AG04449 (cell line): ENCODE measurements around the gene CFAP221.

Experiments used
- CTCF ChIA-PET: fragments of 350-600 bp; formaldehyde crosslinking; extraction: SDS; loops from one replicate; lab custom pipeline; 2021; ENCODE audit warnings: antibody characterized with exemption; lab: Yijun Ruan, JAX
- POLR2A ChIA-PET: fragments of 400-600, 350-600 bp; formaldehyde crosslinking; extraction: SDS; loops from one replicate; lab custom pipeline; 2020; ENCODE audit warnings: antibody characterized with exemption, inconsistent platforms; lab: Yijun Ruan, JAX
- DNase-seq: peaks from one replicate; pipeline ENCODE4 v3.0.0-alpha.2; 2010; ENCODE audit warnings: low read depth, low spot score
- H3K4me3 ChIP-seq: 2 replicates; pipeline ENCODE4 v1.5.1; 2011; ENCODE audit warnings: low read depth, mild to moderate bottlenecking, control low read depth, low read length
- TF ChIP-seq, protein P1 (sequence below): IDR thresholded peaks from one replicate; pipeline ENCODE4 v1.5.1; 2011; ENCODE audit warnings: mild to moderate bottlenecking, moderate library complexity, low read length, control low read depth, inconsistent platforms; ENCODE audit not compliant: insufficient read depth; ENCODE audit errors: missing control alignments

Gene CFAP221

DNA sequence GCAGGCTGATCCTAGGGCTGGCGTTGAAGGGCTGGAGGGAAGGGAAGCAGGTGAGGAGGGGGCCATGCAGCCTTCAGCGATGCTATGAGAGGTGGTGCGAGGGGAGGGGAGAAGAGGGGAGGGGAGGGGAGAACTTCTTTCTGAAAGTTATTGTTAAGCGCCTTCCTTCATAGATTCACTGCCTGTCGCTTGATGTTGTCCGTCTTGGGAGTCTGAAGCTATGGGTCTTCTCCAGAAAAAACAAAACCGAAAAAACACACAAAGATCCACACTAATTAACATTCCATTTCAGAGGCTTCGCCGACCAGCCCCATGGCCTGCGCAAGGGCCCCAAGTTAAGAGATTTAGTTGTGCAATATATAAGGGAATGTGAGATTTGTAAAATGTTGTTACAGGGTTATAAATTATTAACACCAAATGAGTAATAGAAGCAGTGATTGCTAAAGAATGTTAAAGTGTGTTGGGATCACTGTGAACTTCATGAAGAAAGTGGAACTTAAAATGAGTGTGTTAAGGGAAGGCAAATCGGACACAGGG, 758 bp downstream of the CFAP221 start:
- peak overlapping the region; percentile 59 for H3K4me3 ChIP-seq
- ChIA-PET CTCF (no interaction called here), POLR2A (no interaction called here)
- TF ChIP-seq, protein P1, sequence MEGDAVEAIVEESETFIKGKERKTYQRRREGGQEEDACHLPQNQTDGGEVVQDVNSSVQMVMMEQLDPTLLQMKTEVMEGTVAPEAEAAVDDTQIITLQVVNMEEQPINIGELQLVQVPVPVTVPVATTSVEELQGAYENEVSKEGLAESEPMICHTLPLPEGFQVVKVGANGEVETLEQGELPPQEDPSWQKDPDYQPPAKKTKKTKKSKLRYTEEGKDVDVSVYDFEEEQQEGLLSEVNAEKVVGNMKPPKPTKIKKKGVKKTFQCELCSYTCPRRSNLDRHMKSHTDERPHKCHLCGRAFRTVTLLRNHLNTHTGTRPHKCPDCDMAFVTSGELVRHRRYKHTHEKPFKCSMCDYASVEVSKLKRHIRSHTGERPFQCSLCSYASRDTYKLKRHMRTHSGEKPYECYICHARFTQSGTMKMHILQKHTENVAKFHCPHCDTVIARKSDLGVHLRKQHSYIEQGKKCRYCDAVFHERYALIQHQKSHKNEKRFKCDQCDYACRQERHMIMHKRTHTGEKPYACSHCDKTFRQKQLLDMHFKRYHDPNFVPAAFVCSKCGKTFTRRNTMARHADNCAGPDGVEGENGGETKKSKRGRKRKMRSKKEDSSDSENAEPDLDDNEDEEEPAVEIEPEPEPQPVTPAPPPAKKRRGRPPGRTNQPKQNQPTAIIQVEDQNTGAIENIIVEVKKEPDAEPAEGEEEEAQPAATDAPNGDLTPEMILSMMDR = no peak
- DNase-seq = peak; percentile 3

DNA sequence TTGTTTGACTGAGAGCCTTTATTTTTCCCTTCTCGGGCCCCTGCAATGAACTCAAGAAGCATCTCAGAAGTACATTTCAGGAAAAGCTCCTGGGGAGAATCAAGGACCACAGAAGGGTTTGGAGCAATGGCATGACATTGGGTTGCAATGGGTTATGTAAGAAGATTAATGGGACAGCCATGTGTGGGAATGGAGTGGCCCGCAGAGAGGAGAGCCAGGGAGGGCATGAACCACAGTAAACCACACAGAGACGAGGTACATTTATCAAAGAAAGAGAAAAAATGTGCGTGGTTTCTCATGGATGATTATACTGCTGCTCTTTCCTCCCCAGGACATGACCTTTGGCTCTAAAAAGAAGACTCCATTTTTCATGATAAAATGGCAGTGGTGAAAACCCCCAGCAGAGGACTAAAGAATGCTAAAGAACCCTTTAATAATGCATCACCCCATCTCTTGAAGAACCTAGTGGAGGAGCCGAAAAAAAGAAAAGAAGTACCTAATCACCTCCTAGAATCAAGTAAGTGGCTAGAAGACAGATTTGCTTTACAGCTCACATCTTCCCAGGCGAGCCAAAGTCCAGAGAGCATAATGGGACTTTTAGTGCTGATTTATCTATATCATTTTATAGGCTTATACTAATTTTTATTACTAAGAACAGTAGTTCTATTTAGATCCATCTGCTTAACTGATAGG, 1.7 kb downstream of the CFAP221 start:
- CTCF ChIA-PET = no interaction called here
- POLR2A ChIA-PET = no interaction called here
- TF ChIP-seq, protein P1 = no peak
- no peak overlapping the region for H3K4me3 ChIP-seq
- no peak for DNase-seq

DNA sequence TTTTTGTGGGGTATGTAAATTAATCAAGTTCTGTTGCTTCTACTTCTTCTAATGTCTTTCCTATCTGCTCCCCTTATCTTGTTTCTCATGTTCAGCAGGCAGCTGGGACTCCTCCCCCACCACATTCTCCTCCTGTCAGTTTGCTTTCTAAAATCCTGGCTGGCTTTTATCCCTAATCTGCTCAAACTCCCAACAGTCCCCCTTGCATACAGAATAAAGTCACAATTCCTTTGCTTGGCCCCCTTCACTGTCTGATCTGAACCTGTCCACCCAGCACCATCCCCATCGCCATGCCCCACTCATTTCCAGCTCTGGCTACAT, 2.2 kb downstream of the CFAP221 start:
- ChIA-PET CTCF (no interaction called here), POLR2A (no interaction called here)
- no peak overlapping the region for H3K4me3 ChIP-seq
- DNase-seq = no peak
- TF ChIP-seq, protein P1 = no peak

DNA sequence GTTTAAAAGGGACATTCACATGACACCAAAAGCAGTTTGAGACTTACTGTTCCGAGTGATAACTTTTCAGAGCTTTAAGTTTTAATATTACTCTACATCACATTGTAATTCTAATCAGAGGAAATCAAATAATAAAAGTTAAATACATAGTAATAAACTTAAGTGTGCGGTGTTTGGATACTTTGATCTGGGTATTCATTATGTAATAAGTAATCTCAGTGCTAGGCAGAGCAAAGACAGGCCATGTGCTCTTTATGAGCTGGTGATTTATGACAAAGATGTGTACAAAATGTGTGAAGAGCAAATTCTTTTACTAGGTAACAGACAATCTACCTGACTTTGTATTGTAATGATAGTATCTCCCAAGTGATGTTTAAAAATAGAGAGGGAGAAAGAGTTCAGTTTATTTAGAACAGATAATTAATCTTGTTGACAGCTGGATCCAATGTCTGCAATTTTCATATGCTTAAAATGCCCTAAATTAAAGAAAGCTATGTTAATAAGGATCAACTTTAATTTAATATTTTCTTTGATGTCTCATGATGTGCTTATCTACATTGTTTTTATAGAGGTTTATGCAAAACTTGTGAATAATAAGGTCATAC, 4.4 kb downstream of the CFAP221 start:
- no peak for DNase-seq
- TF ChIP-seq, protein P1 = no peak
- ChIA-PET POLR2A (no interaction called here), CTCF (interaction anchor here (0.7 to 1.0 kb wide), 2 partner anchors 31 to 72 kb away, joined by 3 to 4 read pairs; no protein-coding TSS in a partner anchor)
- H3K4me3 ChIP-seq = no peak overlapping the region

DNA sequence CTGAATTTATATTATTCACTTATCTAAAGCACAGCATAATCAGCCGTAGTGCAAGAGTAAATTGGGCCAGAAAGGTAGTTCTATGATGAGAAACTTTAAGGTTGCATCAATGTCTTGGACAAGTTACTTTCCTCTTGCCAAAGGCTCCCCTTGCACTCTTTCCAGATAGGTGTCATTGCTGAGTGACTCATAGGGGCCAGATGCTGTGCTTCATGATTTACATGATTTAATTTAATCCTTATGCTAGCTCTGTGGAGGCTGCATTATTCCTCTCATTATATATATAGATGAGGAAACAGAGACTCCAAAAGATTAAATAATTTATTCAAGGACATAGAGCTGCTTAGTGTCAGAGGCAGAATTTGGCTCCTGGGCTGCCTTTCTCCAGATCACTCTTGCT, 5.0 kb downstream of the CFAP221 start:
- TF ChIP-seq, protein P1 = no peak
- H3K4me3 ChIP-seq = no peak overlapping the region
- no peak for DNase-seq
- ChIA-PET POLR2A (no interaction called here), CTCF (no interaction called here)

DNA sequence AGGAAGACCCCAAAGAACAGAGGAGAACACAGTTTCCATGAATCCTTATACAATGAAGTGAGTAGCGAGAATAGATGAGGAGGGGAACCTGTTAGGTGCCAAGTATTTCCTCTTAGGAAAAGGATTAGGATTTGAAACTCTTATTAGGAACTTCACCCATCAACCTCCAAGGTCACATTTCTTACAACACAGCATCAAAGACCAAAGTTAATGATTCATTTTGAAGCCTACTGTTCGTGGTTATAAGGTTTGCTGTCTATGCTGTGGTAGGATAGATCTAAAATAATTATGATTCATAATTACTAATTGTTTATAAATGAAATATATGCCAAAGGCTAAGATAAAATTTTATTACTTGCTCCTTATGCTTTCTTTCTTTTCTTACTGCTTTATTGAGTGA, 6.1 kb downstream of the CFAP221 start:
- CTCF ChIA-PET = no interaction called here
- TF ChIP-seq, protein P1 = no peak
- no peak overlapping the region for H3K4me3 ChIP-seq
- no peak for DNase-seq
- POLR2A ChIA-PET = no interaction called here
